Hepatocyte (in vitro differentiated cells): ENCODE results near the gene PHACTR1.

ENCODE experiments used
- CTCF ChIP-seq: fragments of 200-600 bp; sonication (generic); IDR thresholded peaks from 2 replicates; pipeline ENCODE4 v1.5.1; 2016; ENCODE audit warnings: antibody characterized with exemption, mild to moderate bottlenecking; ENCODE audit not compliant: poor library complexity
- EZH2 ChIP-seq: fragments of 200-600 bp; sonication (generic); IDR thresholded peaks from 2 replicates; pipeline ENCODE4 v1.6.1; 2016; ENCODE audit warnings: antibody characterized with exemption, mild to moderate bottlenecking, borderline replicate concordance
- EZH2phosphoT487 ChIP-seq: fragments of 200-600 bp; sonication (generic); IDR thresholded peaks from one replicate; pipeline ENCODE4 v1.6.1; 2018; ENCODE audit warnings: antibody characterized with exemption, mild to moderate bottlenecking, low read depth, moderate library complexity; ENCODE audit not compliant: unreplicated experiment, severe bottlenecking

- TF ChIP-seq EZH2phosphoT487 (peak; percentile 49), CTCF (no peak), EZH2 (no peak)
Measured at GRCh38 chr6:13013681-13014503, 297.3 kb downstream of the PHACTR1 start.
